Activated T-cell treated with anti-CD3 and anti-CD28 coated beads for 1 hour (primary cell): ENCODE data around the gene TNK1.
A peak's percentile ranks its signal among the peaks of the same experiment; 100 is the strongest.
"Not testable (repeated sequence)": the region's sequence is repeated elsewhere in the genome, so short reads cannot be mapped to it uniquely, and the experiment has no call there.

Experiments used
- DNase-seq: peaks from one replicate; pipeline ENCODE4 v3.0.0-alpha.2; 2020; ENCODE audit warnings: low read depth

TNK1 gene

DNA sequence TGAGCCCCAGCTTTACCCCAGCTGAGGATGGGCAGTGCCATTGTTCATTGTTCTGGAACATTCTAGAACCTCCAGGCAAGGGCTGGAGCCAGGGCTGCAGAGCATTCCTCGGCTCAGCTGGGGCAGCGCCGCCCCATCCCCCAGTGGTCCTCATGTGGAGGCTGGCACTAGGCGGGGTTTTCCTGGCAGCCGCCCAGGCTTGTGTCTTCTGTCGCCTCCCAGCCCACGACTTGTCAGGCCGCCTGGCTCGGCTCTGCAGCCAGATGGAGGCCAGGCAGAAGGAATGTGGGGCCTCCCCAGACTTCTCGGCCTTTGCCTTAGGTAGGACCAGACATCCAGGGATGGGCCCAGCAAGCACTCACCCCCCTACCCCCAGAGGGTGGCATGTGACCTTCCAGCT, 25.8 kb upstream of the TNK1 start, which contains the start of gene TMEM95:
Gene TMEM95, plus strand, starts transcription at position 104 of the 400 bp plus-strand sequence. Its CDS starts 49 bp downstream, at position 153.
- DNase-seq, result no peak

- no peak for DNase-seq
Observed at GRCh38 chr17:7355573-7355972, 25.3 kb upstream of the TNK1 start.

DNA sequence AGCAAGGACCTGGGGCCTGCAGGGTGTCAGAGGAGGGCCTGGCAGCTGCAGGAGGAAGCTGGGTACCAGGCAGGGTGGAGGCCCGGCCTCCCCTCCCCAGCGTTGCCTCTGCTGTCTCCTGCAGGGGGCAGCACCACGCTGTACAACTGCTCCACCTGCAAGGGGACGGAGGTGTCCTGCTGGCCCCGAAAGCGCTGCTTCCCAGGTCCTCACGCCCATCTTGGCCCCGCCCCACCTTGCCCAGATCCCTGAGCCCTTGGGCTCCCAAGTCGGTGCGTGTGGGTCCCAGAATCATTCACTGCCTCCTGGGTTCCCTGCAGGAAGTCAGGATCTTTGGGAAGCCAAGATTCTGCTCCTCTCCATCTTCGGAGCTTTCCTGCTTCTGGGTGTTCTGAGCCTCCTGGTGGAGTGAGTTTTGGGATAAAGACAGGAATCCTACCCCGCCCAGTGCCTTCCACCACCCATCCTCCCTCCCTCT, 24.8 kb upstream of the TNK1 start:
- peak; percentile 83 for DNase-seq

- no peak for DNase-seq
Observed at GRCh38 chr17:7356756-7357155, 24.1 kb upstream of the TNK1 start.

- DNase-seq, result no peak
Observed at GRCh38 chr17:7357381-7357780, 23.5 kb upstream of the TNK1 start.

DNA sequence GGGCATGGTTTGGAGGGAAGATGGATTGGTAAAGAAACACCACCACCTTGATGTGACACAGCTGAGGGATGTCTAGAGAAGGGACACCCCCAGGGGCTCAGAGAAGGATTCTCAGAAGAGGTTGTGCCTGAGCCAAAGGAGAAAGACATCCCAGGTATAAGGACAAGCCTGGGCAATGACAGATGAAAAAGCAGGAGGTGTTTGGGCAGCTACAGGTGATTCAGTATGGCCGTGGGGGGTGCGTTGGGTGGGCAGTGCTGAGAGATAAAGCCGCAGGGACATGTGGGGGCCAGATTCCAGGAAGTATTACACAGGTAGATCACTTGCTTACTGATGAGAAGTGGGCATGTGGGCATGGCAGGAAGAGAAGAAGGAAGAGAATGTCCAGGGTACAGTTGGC, 19.0 kb upstream of the TNK1 start:
- DNase-seq, result no peak

- DNase-seq, result no peak
Observed at GRCh38 chr17:7363311-7363710, 17.6 kb upstream of the TNK1 start.

DNA sequence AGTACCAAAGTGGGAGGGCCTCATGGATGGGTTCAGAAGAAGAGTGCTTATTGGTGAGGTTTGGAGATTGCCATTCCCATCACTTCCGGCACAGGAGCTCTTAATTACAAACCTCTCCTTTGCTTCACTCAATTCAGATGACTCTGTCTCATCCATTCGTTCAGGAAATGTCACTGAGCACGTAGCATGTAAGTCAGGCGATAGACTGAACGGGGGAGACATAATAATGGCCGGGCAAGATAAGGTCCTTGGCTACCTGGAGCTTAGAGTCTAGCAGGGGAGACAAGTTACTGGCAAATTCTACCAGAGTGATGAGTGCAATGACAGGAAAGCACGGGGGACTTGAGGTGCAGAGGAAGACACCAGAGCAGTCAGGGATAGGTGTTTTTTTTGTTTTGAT, 14.9 kb upstream of the TNK1 start:
- not testable (repeated sequence) for DNase-seq

GRCh38 chr17:7367083-7367482, 13.8 kb upstream of the TNK1 start:
- no peak for DNase-seq

DNA sequence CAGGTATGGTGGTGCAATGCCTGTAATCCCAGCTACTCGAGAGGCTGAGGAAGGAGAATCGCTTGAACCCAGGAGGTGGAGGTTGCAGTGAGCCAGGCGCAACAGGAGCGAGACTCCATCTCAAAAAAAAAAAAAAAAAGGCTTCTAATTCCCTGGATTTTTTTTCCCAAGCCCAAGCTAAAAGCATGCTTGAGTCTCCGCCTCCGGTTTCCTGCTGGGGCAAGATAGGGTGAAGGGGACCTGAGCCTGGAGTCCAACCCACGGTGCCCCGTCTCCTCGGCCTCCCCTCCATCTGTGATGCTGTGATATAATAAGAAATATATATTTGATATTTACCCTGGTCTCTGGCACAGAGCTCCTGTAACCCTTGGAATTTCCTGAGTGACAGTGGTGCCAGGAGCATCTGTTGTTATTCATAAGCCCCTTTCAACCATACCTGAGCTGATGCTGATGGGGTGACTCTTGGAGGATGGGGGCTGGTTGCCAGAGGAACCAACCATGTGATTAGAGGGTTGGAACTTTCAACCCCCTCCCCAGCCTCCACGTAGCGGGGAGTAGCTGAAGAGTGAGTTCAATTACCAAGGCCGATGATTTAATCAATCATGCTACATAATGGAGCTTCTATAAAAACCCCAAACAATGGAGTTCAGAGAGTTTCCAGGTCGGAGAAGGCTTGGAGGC, 12.8 kb upstream of the TNK1 start:
- DNase-seq, result no peak

GRCh38 chr17:7368599-7368994, 12.3 kb upstream of the TNK1 start:
- not testable (repeated sequence) for DNase-seq

GRCh38 chr17:7369825-7370224, 11.1 kb upstream of the TNK1 start:
- no peak for DNase-seq

DNA sequence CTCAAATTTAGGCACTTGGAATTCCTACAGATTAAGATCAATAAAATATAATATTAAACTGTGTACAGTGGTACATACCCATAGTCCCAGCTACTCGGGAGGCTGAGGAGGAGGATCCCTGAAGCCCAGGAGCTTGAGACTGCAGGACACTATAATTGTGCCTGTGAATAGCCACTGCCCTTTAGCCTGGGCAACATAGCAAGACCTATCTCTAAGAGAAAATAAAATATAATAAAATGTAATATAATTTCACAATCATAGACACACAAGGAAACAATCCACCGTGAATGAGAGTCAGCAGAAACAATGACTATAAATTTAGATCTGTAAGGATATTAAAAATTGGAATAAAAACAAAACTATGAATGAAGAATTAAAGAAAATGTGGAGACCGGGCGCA, 10.0 kb upstream of the TNK1 start:
- no peak for DNase-seq

GRCh38 chr17:7374353-7374752, 6.5 kb upstream of the TNK1 start:
- DNase-seq, result no peak

DNA sequence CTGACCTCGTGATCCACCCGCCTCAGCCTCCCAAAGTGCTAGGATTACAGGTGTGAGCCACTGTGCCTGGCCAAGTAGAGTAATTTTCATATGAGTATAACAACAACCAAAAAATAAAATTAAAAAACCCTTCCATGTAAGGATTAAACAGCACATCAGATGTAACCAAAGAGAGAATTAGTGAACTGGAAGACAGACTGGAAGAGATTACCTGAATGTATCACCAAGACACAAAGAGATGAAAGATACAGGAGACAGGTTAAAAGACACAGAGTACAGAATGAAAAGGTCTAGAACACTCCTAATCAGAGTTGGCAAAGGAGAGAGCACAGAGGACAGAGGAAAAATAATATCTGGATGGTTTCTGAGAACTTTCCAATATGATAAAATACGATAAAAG, 1.8 kb upstream of the TNK1 start:
- no peak for DNase-seq

DNA sequence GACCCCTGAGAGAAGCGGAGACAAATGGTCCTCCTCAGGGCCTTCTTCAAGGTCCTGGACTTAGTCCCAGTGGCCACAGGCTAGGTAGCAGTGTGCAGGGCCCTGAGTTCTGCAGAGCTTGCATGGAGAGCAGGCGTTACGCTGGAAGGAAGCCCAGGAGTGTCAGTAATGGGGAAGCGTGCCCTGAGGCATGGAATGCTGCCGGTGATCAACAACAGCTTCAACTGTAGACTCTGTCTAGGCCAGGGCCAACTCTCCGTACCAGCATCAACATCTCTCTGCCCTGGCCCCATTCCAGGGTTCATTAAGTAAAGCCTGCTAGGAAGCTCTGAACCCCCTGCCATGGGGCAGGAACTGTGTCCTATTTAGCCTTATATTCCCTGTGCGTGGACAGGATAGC, 568 bp upstream of the TNK1 start:
- no peak for DNase-seq

GRCh38 chr17:7382901-7383300, 2.0 kb downstream of the TNK1 start:
- no peak for DNase-seq

GRCh38 chr17:7383371-7383741, 2.5 kb downstream of the TNK1 start:
- DNase-seq, result no peak

- peak; percentile 67 for DNase-seq
Observed at GRCh38 chr17:7383742-7384488, 3.0 kb downstream of the TNK1 start.

DNA sequence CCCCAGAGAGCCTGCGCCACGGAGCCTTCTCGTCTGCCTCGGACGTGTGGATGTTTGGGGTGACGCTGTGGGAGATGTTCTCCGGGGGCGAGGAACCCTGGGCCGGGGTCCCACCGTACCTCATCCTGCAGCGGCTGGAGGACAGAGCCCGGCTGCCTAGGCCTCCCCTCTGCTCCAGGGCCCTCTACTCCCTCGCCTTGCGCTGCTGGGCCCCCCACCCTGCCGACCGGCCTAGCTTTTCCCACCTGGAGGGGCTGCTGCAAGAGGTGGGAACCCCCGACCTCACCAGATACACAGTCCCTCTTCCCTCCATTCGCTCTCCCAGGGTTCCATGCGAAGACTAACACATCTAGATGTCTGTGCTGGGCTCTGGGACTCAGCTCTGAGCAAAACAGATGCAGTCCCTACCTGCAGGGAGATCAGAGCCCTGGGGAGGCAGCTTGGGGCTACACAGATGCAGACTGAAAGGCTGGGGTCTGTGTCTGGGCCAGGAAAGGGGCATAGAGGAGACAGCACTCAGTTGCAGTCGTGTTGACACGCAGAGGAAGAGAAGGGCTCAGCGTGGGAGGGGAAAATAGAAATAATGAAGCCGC, 3.7 kb downstream of the TNK1 start:
- no peak for DNase-seq

DNA sequence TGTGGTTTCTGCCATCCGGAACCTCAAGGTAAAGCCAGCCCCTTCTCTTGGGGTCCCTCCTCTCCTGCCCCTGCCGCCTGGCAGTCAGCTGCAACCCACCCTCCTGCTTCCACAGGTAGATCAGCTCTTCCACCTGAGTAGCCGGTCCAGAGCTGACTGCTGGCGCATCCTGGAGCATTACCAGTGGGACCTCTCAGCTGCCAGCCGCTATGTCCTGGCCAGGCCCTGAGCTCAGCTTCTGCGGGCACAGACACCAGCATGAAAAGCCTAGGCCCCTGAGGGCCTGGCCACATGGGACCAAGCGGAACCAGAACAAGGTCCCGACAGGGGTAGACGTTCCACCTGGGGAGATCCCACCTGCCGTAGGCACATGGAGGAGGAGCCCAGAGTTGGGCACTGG, 8.0 kb downstream of the TNK1 start:
- no peak for DNase-seq

- DNase-seq, result no peak
Observed at GRCh38 chr17:7389924-7390910, 9.3 kb downstream of the TNK1 start.
